Mucosa of descending colon (tissue), 3 donors: ENCODE measurements around the gene SPATS2. TPM values are rescaled to one million over a fixed set of nuclear protein-coding genes. Genes with fewer than 3 reads are reported as not detected.

Experiments used
- ATAC-seq: fragments of 200-7000 bp; cut with Tn5 transposase; one replicate; pipeline ENCODE4 v1.9.1; 2020; ENCODE audit warnings: mild to moderate bottlenecking, moderate library complexity
- DNase-seq, 3 donors: peaks; one replicate each; pipeline ENCODE4 v3.0.0-alpha.2; 2020
- H3K36me3 ChIP-seq: fragments of 200-600 bp; one replicate; pipeline ENCODE4 v1.8.0; 2021; ENCODE audit warnings: low read depth, mild to moderate bottlenecking
- H3K4me1 ChIP-seq: fragments of 200-600 bp; one replicate; pipeline ENCODE4 v1.8.0; 2021; ENCODE audit warnings: low read depth, mild to moderate bottlenecking
- H3K4me3 ChIP-seq: fragments of 200-600 bp; one replicate; pipeline ENCODE4 v1.8.0; 2021; ENCODE audit warnings: mild to moderate bottlenecking
- H3K9me3 ChIP-seq: fragments of 200-600 bp; one replicate; pipeline ENCODE4 v1.8.0; 2021; ENCODE audit warnings: mild to moderate bottlenecking
- intact Hi-C, 2 donors: fragments of 100-400 bp; cut with DNase I in 1 of 2; cut with micrococcal nuclease in 1 of 2; formaldehyde crosslinking; loops; one replicate each; pipeline versions ENCODE4 v1.11.0 to v1.11.1; 2022; cut with DNase I, micrococcal nuclease
- total RNA-seq, 3 donors: library from RNA; stranded (reverse); fragmentation: NEBNext Ultra II Directional in 2 of 3; extraction: Animal tissue kit (Norgen Biotek cat#: 25700) in 2 of 3; gene quantifications; one replicate each; pipeline versions ENCODE4 v1.2.1 to v1.2.4, GENCODE V29; 2021 to 2023
- TF ChIP-seq, protein P1 (sequence below): fragments of 200-600 bp; IDR thresholded peaks from one replicate; pipeline ENCODE4 v1.8.0; 2022; ENCODE audit warnings: antibody characterized with exemption, mild to moderate bottlenecking
- donor health status: DM: no; HTN: no; CAD: no; lungs with moderate emphysema.
- donor health status: DM: no; HTN: no; CAD: no.
- donor health status: DM: no; HTN: yes; CAD: no.

SPATS2 gene
- total RNA-seq, 3 donors from 2014 or later: 15.0 to 19.8 (median 18.3) TPM

DNA sequence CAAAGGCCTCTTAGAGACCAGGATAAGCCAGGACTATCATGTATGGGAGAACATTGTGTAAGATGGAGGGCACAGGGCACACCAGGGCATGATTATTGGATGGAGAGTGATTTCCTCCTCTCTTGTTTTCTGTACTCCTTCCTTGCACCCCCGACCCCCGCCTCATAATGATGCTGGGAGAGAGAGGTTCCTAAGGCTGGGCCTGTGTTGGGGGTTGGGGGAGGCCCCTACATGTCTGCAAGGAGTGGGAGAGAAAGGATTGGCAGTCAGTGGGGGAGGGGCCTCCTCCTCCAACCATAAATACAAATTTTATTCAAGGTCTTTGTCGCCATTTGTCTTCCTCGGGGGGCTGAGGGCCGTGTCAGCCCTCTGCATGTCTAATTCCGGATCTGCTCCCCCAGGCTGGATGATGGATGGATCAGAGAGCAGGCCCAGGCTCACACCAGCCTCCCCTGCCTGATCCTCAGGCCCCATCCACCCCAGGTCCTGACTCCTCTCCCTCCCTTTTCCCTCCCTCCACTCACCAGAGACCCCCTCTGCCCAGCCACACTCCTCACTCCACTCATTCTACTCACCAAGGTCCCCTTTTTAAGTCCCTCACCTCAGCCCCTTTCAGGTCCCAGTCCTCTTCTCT lies 28.3 kb upstream of the SPATS2 start:
- intact Hi-C loops: loop anchor here in 1 of 2 donors (10.0 kb wide), 1 partner anchor 54 kb away; no protein-coding TSS in a partner anchor
- Histone ChIP-seq H3K4me1 (peaks cover 27% of the 10 kb centered on the region), H3K36me3 (no peaks in the 10 kb centered on the region), H3K9me3 (no peaks in the 10 kb centered on the region), H3K4me3 (no peak overlapping the region)
- DNase-seq (no peak), ATAC-seq (no peak)
- TF ChIP-seq, protein P1, sequence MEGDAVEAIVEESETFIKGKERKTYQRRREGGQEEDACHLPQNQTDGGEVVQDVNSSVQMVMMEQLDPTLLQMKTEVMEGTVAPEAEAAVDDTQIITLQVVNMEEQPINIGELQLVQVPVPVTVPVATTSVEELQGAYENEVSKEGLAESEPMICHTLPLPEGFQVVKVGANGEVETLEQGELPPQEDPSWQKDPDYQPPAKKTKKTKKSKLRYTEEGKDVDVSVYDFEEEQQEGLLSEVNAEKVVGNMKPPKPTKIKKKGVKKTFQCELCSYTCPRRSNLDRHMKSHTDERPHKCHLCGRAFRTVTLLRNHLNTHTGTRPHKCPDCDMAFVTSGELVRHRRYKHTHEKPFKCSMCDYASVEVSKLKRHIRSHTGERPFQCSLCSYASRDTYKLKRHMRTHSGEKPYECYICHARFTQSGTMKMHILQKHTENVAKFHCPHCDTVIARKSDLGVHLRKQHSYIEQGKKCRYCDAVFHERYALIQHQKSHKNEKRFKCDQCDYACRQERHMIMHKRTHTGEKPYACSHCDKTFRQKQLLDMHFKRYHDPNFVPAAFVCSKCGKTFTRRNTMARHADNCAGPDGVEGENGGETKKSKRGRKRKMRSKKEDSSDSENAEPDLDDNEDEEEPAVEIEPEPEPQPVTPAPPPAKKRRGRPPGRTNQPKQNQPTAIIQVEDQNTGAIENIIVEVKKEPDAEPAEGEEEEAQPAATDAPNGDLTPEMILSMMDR: no peak

DNA sequence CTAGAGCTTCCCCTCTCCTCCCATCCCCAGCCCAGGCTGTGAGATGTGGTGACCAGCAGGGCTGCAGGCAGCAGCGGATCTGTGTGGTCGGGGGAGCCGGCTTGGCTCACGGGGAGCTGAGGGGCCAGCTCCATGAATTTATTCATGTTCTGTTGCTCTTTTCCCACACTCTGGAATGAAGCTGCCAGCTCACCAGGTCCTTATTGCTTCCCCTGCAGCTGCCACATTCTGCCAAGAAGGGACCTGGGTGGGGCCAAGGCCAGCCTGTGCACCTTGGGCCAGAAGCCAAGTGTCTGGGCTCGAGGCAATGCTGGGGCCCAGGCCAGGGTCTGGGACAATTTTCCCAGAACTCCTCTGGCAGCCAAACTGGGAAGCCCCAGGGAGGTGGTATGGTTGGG lies 27.8 kb upstream of the SPATS2 start:
- ATAC-seq (peak; percentile 63), DNase-seq (peak; percentile 77 to 80 (median 80))
- TF ChIP-seq, protein P1: no peak
- peaks cover 27% of the 10 kb centered on the region for H3K4me1 ChIP-seq
- intact Hi-C loops: loop anchor here in 1 of 2 donors (10.0 kb wide), 1 partner anchor 55 kb away; no protein-coding TSS in a partner anchor
- no peaks in the 10 kb centered on the region for H3K9me3 ChIP-seq
- no peak overlapping the region for H3K4me3 ChIP-seq
- H3K36me3 ChIP-seq: no peaks in the 10 kb centered on the region

DNA sequence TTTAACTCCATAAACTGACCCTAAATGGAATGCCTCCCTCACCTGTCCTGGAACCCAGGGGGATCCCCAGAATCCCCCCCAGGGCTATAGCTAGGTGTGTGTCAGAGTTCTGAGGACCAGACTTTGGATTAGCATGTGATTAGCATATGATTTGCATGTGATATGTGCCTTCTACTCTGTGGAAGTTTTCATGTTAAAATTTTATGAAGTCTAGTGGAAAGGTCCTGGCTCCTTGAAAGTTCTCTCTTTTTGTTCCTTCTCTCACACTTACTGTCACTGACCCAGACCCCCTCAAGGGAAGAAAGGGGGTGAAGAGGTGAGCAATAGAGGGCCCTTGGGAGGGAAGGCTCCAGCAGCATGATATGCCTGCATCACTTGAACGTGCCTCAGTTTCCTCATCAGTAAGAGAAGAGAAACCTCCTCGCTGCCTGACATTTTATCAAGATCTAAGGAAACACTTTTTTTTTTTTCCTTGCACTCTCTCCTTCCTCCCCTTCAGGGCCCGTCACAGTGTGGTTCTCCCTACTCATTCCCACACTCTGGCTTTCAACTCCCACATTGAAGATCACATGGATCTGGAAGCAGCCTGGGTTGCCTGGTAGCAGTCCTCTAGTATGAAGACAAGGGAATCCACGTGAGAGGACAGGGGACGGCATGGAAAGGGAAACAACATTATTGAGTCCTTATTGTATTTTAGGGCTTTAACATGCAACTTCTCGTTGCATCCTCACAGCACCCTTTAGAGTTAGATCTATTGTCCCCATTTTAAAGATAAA lies 27.0 kb upstream of the SPATS2 start:
- TF ChIP-seq, protein P1: no peak
- H3K9me3 ChIP-seq: no peaks in the 10 kb centered on the region
- no peaks in the 10 kb centered on the region for H3K36me3 ChIP-seq
- H3K4me3 ChIP-seq: no peak overlapping the region
- ATAC-seq (no peak), DNase-seq (no peak)
- peaks cover 34% of the 10 kb centered on the region for H3K4me1 ChIP-seq
- intact Hi-C loops: loop anchor here in 1 of 2 donors (10.0 kb wide), 1 partner anchor 55 kb away; no protein-coding TSS in a partner anchor

DNA sequence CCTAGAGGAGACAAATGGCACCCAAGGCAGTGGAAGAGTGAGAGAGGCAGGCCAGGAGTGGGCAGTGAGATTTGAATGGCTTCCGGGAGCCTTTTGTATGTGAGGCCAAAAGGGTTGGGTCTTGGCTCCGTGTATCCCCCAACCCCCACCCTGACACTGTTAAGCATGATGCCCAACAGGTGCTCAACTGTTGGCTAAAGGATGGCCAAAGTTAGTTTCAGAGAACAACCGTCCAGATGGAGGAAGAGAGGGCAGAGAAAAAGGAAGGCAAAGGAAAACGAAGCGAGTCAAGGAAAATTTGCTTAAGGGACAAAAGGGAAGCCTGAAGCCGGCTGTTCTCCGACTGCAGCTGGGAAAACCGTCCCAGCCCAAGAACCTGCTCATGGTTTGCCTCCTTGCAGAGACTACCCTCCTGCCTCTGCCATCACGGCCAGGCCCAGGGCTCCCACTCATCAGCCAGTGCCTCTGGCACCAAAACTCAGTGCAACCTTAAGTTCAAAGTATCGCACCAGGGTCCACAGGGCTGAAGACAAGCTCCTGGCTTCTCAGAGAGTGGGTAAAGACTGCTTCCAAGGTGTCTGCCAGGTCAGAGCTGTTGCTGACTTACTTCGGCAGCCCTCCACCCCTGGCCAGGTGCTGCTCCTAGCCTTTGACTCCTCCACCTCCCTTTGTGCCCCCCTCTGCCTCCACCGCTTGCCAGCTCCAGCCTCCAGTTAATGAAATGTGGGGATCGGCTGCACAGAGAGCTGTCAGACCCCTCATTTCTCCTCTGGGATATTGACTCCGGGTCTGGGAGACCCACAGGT lies 26.1 kb upstream of the SPATS2 start:
- no peak for ATAC-seq
- H3K9me3 ChIP-seq: no peaks in the 10 kb centered on the region
- peaks cover 43% of the 10 kb centered on the region for H3K4me1 ChIP-seq
- TF ChIP-seq, protein P1: no peak
- no peak for DNase-seq
- no peak overlapping the region for H3K4me3 ChIP-seq
- intact Hi-C loops: loop anchor here in 1 of 2 donors (10.0 kb wide), 1 partner anchor 56 kb away; no protein-coding TSS in a partner anchor
- H3K36me3 ChIP-seq: no peaks in the 10 kb centered on the region

DNA sequence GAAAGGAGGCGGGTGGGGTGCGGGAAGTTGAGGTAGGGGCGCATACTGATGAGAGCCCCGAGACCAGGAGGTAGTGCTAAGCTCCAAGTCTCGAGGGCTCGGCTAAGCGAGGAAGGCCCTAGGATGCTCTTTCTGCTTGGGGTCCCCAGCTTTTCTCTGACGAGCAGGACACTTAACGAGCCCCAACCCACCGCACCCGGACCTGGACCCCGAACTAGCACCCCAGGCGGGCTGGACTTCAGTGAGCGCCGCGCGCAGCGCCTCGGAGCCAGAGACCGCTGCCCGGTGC lies 25.5 kb upstream of the SPATS2 start:
- no peak overlapping the region for H3K4me3 ChIP-seq
- TF ChIP-seq, protein P1: no peak
- no peaks in the 10 kb centered on the region for H3K9me3 ChIP-seq
- H3K4me1 ChIP-seq: peaks cover 44% of the 10 kb centered on the region
- H3K36me3 ChIP-seq: no peaks in the 10 kb centered on the region
- intact Hi-C loops: loop anchor here in 1 of 2 donors (10.0 kb wide), 1 partner anchor 57 kb away; no protein-coding TSS in a partner anchor
- no peak for DNase-seq
- no peak for ATAC-seq
